WERI-Rb-1 (cell line): Measurements from ENCODE around the gene GPAM.

Experiments
- DNase-seq: peaks from one replicate; pipeline ENCODE4 v3.0.0-alpha.2; 2020
- H3K27ac ChIP-seq: fragments of 250-450 bp; sonication (Bioruptor Pico); 2 replicates; pipeline ENCODE4 v1.5.1; 2020; ENCODE audit warnings: mild to moderate bottlenecking, moderate library complexity
- H3K27me3 ChIP-seq: fragments of 250-450 bp; sonication (Bioruptor Pico); 2 replicates; pipeline ENCODE4 v1.5.1; 2021; ENCODE audit warnings: mild to moderate bottlenecking, low read depth, moderate library complexity; ENCODE audit not compliant: insufficient read depth, severe bottlenecking
- H3K36me3 ChIP-seq: fragments of 250-450 bp; sonication (Bioruptor Pico); 2 replicates; pipeline ENCODE4 v1.5.1; 2020; ENCODE audit warnings: mild to moderate bottlenecking, moderate library complexity
- H3K4me3 ChIP-seq: 2 replicates; pipeline ENCODE4 v1.5.1; 2011; ENCODE audit warnings: low read depth, mild to moderate bottlenecking, control low read depth, low read length
- H3K9me3 ChIP-seq: fragments of 250-450 bp; sonication (Bioruptor Pico); 2 replicates; pipeline ENCODE4 v1.5.1; 2021; ENCODE audit warnings: mild to moderate bottlenecking, moderate library complexity; ENCODE audit not compliant: severe bottlenecking
- TF ChIP-seq, protein P1 (sequence below): IDR thresholded peaks from 2 replicates; pipeline ENCODE4 v1.5.1; 2011; ENCODE audit warnings: low read depth, mild to moderate bottlenecking, control low read depth, inconsistent platforms, low read length

Gene GPAM

DNA sequence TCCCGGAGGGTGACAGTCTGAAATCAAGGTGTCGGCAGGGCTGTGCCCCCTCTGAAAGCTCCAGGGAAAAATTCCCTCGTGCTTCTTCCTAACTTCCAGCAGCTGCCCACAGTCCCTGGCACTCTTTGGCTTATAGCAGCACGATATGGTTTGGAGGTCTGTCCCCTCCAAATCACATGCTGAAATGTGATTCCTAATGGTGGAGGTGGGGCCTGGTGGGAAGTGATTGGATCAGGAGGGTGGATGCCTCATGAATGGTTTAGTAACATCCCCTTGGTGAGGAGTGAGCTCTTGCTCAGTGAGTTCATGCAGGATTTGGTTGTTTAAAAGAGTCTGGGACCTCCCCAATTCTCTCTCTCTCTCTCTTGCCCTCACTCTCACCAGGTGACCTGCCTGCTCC lies 51.1 kb downstream of the GPAM start:
- Histone ChIP-seq H3K27me3 (no peaks in the 10 kb centered on the region), H3K9me3 (no peaks in the 10 kb centered on the region), H3K4me3 (no peak overlapping the region), H3K27ac (no peak overlapping the region), H3K36me3 (no peaks in the 10 kb centered on the region)
- TF ChIP-seq, protein P1, sequence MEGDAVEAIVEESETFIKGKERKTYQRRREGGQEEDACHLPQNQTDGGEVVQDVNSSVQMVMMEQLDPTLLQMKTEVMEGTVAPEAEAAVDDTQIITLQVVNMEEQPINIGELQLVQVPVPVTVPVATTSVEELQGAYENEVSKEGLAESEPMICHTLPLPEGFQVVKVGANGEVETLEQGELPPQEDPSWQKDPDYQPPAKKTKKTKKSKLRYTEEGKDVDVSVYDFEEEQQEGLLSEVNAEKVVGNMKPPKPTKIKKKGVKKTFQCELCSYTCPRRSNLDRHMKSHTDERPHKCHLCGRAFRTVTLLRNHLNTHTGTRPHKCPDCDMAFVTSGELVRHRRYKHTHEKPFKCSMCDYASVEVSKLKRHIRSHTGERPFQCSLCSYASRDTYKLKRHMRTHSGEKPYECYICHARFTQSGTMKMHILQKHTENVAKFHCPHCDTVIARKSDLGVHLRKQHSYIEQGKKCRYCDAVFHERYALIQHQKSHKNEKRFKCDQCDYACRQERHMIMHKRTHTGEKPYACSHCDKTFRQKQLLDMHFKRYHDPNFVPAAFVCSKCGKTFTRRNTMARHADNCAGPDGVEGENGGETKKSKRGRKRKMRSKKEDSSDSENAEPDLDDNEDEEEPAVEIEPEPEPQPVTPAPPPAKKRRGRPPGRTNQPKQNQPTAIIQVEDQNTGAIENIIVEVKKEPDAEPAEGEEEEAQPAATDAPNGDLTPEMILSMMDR: no peak
- no peak for DNase-seq

GRCh38 chr10:112131996-112132395 lies 51.6 kb downstream of the GPAM start:
- H3K27ac ChIP-seq: no peak overlapping the region
- no peak overlapping the region for H3K4me3 ChIP-seq
- no peaks in the 10 kb centered on the region for H3K9me3 ChIP-seq
- no peaks in the 10 kb centered on the region for H3K27me3 ChIP-seq
- DNase-seq: no peak
- H3K36me3 ChIP-seq: no peaks in the 10 kb centered on the region
- TF ChIP-seq, protein P1: no peak

DNA sequence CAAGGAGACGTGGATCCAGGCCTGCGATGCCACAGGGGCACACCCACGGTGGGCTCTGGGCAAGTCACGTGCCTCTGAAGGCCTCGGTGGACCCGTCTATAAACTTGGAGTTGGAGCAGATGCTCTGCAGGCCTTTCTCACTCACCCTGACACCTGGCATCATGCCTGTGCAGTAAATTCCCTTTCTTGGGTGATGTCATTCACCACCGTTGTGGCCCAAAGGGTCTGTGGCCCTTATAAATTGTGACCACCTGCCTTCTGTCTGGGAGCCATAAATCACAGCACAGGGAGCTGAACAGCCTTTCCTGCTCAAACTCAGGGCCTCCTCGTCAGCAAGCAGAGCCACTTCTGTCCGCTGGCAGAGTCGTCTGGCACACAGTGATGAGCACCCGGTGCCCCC lies 52.2 kb downstream of the GPAM start:
- DNase-seq: no peak
- Histone ChIP-seq H3K27ac (no peak overlapping the region), H3K27me3 (no peaks in the 10 kb centered on the region), H3K36me3 (no peaks in the 10 kb centered on the region), H3K9me3 (no peaks in the 10 kb centered on the region), H3K4me3 (no peak overlapping the region)
- TF ChIP-seq, protein P1: no peak

GRCh38 chr10:112126901-112127300 lies 56.7 kb downstream of the GPAM start:
- Histone ChIP-seq H3K27ac (no peak overlapping the region), H3K36me3 (no peaks in the 10 kb centered on the region), H3K9me3 (no peaks in the 10 kb centered on the region), H3K27me3 (no peaks in the 10 kb centered on the region), H3K4me3 (no peak overlapping the region)
- no peak for DNase-seq
- TF ChIP-seq, protein P1: no peak

- Histone ChIP-seq H3K9me3 (no peaks in the 10 kb centered on the region), H3K4me3 (no peak overlapping the region), H3K36me3 (no peaks in the 10 kb centered on the region), H3K27ac (no peak overlapping the region), H3K27me3 (no peaks in the 10 kb centered on the region)
- TF ChIP-seq, protein P1: no peak
- no peak for DNase-seq
Measured at GRCh38 chr10:112126172-112126571, 57.4 kb downstream of the GPAM start.

GRCh38 chr10:112124866-112125265 lies 58.7 kb downstream of the GPAM start:
- TF ChIP-seq, protein P1: no peak

More at GRCh38 chr10:112124866-112125265, 58.7 kb downstream of the GPAM start:
- Histone ChIP-seq H3K9me3 (no peaks in the 10 kb centered on the region), H3K4me3 (no peak overlapping the region), H3K27ac (no peak overlapping the region), H3K27me3 (no peaks in the 10 kb centered on the region), H3K36me3 (no peaks in the 10 kb centered on the region)
- DNase-seq: no peak
